Measurements from ENCODE around the gene TFG.

DNA sequence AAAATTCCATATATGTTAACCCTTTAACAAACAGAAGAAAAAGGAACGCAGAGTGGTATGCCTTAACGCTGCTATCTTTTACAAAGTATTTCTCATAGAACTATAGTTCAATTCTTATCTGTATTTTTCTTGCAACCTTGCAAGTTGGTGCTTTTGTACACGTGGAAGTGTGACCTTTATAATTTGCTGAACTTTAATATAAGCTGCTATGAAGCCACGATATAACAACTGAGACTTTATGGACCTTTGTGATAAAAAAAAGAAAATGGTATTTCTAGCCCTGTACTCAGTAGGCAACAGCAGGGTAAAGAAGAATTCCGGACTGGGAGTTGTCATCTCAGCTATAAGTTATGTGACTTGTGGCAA lies 6.3 kb upstream of the TFG start:
- TF ChIP-seq, protein P1, sequence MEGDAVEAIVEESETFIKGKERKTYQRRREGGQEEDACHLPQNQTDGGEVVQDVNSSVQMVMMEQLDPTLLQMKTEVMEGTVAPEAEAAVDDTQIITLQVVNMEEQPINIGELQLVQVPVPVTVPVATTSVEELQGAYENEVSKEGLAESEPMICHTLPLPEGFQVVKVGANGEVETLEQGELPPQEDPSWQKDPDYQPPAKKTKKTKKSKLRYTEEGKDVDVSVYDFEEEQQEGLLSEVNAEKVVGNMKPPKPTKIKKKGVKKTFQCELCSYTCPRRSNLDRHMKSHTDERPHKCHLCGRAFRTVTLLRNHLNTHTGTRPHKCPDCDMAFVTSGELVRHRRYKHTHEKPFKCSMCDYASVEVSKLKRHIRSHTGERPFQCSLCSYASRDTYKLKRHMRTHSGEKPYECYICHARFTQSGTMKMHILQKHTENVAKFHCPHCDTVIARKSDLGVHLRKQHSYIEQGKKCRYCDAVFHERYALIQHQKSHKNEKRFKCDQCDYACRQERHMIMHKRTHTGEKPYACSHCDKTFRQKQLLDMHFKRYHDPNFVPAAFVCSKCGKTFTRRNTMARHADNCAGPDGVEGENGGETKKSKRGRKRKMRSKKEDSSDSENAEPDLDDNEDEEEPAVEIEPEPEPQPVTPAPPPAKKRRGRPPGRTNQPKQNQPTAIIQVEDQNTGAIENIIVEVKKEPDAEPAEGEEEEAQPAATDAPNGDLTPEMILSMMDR (IDR thresholded peaks at IDR 0.05; ENCODE audit: low read length): no peak
- TF ChIP-seq EZH2phosphoT487 (IDR thresholded peaks at IDR 0.05; ENCODE audit: low read length) (no peak), EZH2 (optimal IDR thresholded peaks at IDR 0.05; ENCODE audit: low read depth, low read length) (no peak)

Data from MM.1S (cell line).